ENCODE results near the gene EXOSC2. TPM values are rescaled to one million over a fixed set of nuclear protein-coding genes. Genes with fewer than 3 reads are reported as not detected.

The EXOSC2 gene
- total and polyA plus RNA-seq, 2 experiments from 2014 or later, result 37.6 to 77.7 TPM

- Mint-ChIP-seq H3K27me3 (ENCODE audit: insufficient read depth, low read depth, poor library complexity) (peaks cover 2% of the 10 kb centered on the region), H3K4me1 (peaks cover 17% of the 10 kb centered on the region), H3K4me3 (no peak overlapping the region), H3K9me3 (no peaks in the 10 kb centered on the region), H3K36me3 (ENCODE audit: low read depth) (no peaks in the 10 kb centered on the region), H3K27ac (no peak overlapping the region)
- Histone ChIP-seq H3K79me2 (replicated peaks; ENCODE audit: insufficient read depth) (peaks cover 78% of the 10 kb centered on the region), H3K4me3 (no peak overlapping the region), H3K4me2 (no peak overlapping the region), H3K9me2 (ENCODE audit: insufficient read depth) (no peaks in the 10 kb centered on the region), H3K27ac (ENCODE audit: low read depth) (no peak overlapping the region), H3F3A (replicated peaks; ENCODE audit: low read depth) (no peaks in the 10 kb centered on the region), H3K36me3 (ENCODE audit: insufficient read depth) (no peaks in the 10 kb centered on the region), H3K27me3 (ENCODE audit: insufficient read depth) (no peaks in the 10 kb centered on the region), H3K4me1 (ENCODE audit: insufficient read depth) (peaks cover 11% of the 10 kb centered on the region), H4K20me1 (replicated peaks; ENCODE audit: insufficient read depth) (peaks cover 13% of the 10 kb centered on the region; the same call in 1 of the 2 replicates), H2AFZ (no peak overlapping the region)
- DNase-seq (ENCODE audit: low spot score), result no peak
- TF ChIP-seq EZH2 (IDR thresholded peaks at IDR 0.05; ENCODE audit: low read depth, unreplicated experiment), result no peak
- no peak for TF ChIP-seq ZNF331 (CRISPR knock-in tag; IDR thresholded peaks at IDR 0.05; ENCODE audit: low read depth)
- TF ChIP-seq REST (IDR thresholded peaks at IDR 0.05; ENCODE audit: unreplicated experiment), result no peak
- TF ChIP-seq, protein P1, sequence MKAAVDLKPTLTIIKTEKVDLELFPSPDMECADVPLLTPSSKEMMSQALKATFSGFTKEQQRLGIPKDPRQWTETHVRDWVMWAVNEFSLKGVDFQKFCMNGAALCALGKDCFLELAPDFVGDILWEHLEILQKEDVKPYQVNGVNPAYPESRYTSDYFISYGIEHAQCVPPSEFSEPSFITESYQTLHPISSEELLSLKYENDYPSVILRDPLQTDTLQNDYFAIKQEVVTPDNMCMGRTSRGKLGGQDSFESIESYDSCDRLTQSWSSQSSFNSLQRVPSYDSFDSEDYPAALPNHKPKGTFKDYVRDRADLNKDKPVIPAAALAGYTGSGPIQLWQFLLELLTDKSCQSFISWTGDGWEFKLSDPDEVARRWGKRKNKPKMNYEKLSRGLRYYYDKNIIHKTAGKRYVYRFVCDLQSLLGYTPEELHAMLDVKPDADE (IDR thresholded peaks at IDR 0.05), result no peak
- no peak for TF ChIP-seq JUNB (IDR thresholded peaks at IDR 0.05; ENCODE audit: unreplicated experiment)
- TF ChIP-seq, protein P2, sequence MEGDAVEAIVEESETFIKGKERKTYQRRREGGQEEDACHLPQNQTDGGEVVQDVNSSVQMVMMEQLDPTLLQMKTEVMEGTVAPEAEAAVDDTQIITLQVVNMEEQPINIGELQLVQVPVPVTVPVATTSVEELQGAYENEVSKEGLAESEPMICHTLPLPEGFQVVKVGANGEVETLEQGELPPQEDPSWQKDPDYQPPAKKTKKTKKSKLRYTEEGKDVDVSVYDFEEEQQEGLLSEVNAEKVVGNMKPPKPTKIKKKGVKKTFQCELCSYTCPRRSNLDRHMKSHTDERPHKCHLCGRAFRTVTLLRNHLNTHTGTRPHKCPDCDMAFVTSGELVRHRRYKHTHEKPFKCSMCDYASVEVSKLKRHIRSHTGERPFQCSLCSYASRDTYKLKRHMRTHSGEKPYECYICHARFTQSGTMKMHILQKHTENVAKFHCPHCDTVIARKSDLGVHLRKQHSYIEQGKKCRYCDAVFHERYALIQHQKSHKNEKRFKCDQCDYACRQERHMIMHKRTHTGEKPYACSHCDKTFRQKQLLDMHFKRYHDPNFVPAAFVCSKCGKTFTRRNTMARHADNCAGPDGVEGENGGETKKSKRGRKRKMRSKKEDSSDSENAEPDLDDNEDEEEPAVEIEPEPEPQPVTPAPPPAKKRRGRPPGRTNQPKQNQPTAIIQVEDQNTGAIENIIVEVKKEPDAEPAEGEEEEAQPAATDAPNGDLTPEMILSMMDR (conservative IDR thresholded peaks at IDR 0.05; ENCODE audit: low read depth in 2 of 2), result no peak
- TF ChIP-seq CREB1 (CRISPR knock-in tag; IDR thresholded peaks at IDR 0.05; ENCODE audit: low read depth), result no peak
- TF ChIP-seq EZH2phosphoT487 (IDR thresholded peaks at IDR 0.05; ENCODE audit: unreplicated experiment), result no peak
- TF ChIP-seq, protein P3, sequence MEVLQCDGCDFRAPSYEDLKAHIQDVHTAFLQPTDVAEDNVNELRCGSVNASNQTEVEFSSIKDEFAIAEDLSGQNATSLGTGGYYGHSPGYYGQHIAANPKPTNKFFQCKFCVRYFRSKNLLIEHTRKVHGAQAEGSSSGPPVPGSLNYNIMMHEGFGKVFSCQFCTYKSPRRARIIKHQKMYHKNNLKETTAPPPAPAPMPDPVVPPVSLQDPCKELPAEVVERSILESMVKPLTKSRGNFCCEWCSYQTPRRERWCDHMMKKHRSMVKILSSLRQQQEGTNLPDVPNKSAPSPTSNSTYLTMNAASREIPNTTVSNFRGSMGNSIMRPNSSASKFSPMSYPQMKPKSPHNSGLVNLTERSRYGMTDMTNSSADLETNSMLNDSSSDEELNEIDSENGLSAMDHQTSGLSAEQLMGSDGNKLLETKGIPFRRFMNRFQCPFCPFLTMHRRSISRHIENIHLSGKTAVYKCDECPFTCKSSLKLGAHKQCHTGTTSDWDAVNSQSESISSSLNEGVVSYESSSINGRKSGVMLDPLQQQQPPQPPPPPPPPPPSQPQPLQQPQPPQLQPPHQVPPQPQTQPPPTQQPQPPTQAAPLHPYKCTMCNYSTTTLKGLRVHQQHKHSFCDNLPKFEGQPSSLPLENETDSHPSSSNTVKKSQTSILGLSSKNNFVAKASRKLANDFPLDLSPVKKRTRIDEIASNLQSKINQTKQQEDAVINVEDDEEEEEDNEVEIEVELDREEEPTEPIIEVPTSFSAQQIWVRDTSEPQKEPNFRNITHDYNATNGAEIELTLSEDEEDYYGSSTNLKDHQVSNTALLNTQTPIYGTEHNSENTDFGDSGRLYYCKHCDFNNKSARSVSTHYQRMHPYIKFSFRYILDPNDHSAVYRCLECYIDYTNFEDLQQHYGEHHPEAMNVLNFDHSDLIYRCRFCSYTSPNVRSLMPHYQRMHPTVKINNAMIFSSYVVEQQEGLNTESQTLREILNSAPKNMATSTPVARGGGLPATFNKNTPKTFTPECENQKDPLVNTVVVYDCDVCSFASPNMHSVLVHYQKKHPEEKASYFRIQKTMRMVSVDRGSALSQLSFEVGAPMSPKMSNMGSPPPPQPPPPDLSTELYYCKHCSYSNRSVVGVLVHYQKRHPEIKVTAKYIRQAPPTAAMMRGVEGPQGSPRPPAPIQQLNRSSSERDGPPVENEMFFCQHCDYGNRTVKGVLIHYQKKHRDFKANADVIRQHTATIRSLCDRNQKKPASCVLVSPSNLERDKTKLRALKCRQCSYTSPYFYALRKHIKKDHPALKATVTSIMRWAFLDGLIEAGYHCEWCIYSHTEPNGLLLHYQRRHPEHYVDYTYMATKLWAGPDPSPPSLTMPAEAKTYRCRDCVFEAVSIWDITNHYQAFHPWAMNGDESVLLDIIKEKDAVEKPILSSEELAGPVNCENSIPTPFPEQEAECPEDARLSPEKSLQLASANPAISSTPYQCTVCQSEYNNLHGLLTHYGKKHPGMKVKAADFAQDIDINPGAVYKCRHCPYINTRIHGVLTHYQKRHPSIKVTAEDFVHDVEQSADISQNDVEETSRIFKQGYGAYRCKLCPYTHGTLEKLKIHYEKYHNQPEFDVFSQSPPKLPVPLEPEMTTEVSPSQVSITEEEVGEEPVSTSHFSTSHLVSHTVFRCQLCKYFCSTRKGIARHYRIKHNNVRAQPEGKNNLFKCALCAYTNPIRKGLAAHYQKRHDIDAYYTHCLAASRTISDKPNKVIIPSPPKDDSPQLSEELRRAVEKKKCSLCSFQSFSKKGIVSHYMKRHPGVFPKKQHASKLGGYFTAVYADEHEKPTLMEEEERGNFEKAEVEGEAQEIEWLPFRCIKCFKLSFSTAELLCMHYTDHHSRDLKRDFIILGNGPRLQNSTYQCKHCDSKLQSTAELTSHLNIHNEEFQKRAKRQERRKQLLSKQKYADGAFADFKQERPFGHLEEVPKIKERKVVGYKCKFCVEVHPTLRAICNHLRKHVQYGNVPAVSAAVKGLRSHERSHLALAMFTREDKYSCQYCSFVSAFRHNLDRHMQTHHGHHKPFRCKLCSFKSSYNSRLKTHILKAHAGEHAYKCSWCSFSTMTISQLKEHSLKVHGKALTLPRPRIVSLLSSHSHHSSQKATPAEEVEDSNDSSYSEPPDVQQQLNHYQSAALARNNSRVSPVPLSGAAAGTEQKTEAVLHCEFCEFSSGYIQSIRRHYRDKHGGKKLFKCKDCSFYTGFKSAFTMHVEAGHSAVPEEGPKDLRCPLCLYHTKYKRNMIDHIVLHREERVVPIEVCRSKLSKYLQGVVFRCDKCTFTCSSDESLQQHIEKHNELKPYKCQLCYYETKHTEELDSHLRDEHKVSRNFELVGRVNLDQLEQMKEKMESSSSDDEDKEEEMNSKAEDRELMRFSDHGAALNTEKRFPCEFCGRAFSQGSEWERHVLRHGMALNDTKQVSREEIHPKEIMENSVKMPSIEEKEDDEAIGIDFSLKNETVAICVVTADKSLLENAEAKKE (CRISPR knock-in tag; IDR thresholded peaks at IDR 0.05), result no peak
- no peak for TF ChIP-seq STAT1 (IDR thresholded peaks at IDR 0.05; ENCODE audit: unreplicated experiment)
- TF ChIP-seq ZNF114 (CRISPR knock-in tag; IDR thresholded peaks at IDR 0.05), result no peak
- no peak for TF ChIP-seq NANOG (IDR thresholded peaks at IDR 0.05; ENCODE audit: borderline replicate concordance)
- no peak for TF ChIP-seq POLR2AphosphoS5 (IDR thresholded peaks at IDR 0.05; ENCODE audit: low read depth)
- ATAC-seq, result no peak; the same call in 2 of the 3 replicates
Measured at GRCh38 chr9:130746434-130747212, 53.0 kb downstream of the EXOSC2 start.

Measured in GM23338 (cell line).